SK-N-MC (cell line): ENCODE results near the gene MEIS2.

ENCODE experiments used
- EZH2 ChIP-seq: fragments of 200-600 bp; sonication (generic); IDR thresholded peaks from one replicate; pipeline ENCODE4 v1.6.1; 2017; ENCODE audit warnings: antibody characterized with exemption
- FOXP2 ChIP-seq: optimal IDR thresholded peaks from 2 replicates; pipeline ENCODE3; 2011; ENCODE audit warnings: mild to moderate bottlenecking, moderate library complexity; ENCODE audit not compliant: insufficient read depth; ENCODE audit errors: extremely low read length, control extremely low read depth
- POLR2AphosphoS5 ChIP-seq: IDR thresholded peaks from 2 replicates; pipeline ENCODE4 v1.6.1; 2012; ENCODE audit warnings: mild to moderate bottlenecking, low read depth, low read length, borderline replicate concordance

GRCh38 chr15:37053166-37053565 lies 47.2 kb downstream of the MEIS2 start:
- TF ChIP-seq EZH2 (no peak), POLR2AphosphoS5 (no peak), FOXP2 (no peak)
